WERI-Rb-1 (cell line): ENCODE measurements around the gene VAPA.

Experiments used
- DNase-seq: peaks from one replicate; pipeline ENCODE4 v3.0.0-alpha.2; 2020
- H3K27ac ChIP-seq: fragments of 250-450 bp; sonication (Bioruptor Pico); 2 replicates; pipeline ENCODE4 v1.5.1; 2020; ENCODE audit warnings: mild to moderate bottlenecking, moderate library complexity
- H3K27me3 ChIP-seq: fragments of 250-450 bp; sonication (Bioruptor Pico); 2 replicates; pipeline ENCODE4 v1.5.1; 2021; ENCODE audit warnings: mild to moderate bottlenecking, low read depth, moderate library complexity; ENCODE audit not compliant: insufficient read depth, severe bottlenecking
- H3K36me3 ChIP-seq: fragments of 250-450 bp; sonication (Bioruptor Pico); 2 replicates; pipeline ENCODE4 v1.5.1; 2020; ENCODE audit warnings: mild to moderate bottlenecking, moderate library complexity
- H3K4me3 ChIP-seq: 2 replicates; pipeline ENCODE4 v1.5.1; 2011; ENCODE audit warnings: low read depth, mild to moderate bottlenecking, control low read depth, low read length
- H3K9me3 ChIP-seq: fragments of 250-450 bp; sonication (Bioruptor Pico); 2 replicates; pipeline ENCODE4 v1.5.1; 2021; ENCODE audit warnings: mild to moderate bottlenecking, moderate library complexity; ENCODE audit not compliant: severe bottlenecking
- TF ChIP-seq, protein P1 (sequence below): IDR thresholded peaks from 2 replicates; pipeline ENCODE4 v1.5.1; 2011; ENCODE audit warnings: low read depth, mild to moderate bottlenecking, control low read depth, inconsistent platforms, low read length

VAPA gene

DNA sequence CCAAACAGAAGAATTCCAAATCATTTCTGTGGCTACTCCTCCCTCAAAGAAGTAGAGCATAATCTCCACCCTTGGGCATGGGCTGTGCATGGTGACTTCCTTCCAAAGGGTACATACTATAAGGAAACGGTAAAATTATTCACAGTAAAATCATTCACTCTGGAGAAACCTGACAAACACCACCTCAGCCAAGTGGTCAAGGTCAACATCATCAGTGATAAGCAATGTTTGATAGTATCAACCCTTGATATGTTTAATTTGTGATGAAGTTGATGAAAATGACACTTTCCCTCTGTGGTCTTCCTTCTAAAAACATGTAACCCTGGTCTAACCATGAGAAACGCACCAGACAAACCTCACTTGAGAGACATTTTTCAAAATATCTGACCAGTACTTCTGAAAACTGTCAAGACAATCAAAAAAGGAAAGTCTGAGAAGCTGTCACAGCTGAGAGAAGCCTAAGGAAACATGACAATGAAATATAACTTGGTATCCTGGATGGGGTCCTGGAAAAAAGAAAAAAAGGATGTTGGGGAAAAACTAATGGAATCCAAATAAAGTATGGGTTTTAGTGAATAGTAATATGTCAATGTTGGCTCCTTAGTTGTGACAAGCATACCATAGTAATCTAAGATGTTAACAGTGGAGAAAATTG, 37.5 kb upstream of the VAPA start:
- DNase-seq: no peak
- Histone ChIP-seq H3K36me3 (no peaks in the 10 kb centered on the region), H3K9me3 (no peaks in the 10 kb centered on the region), H3K27me3 (no peaks in the 10 kb centered on the region), H3K4me3 (no peak overlapping the region), H3K27ac (no peak overlapping the region)
- TF ChIP-seq, protein P1, sequence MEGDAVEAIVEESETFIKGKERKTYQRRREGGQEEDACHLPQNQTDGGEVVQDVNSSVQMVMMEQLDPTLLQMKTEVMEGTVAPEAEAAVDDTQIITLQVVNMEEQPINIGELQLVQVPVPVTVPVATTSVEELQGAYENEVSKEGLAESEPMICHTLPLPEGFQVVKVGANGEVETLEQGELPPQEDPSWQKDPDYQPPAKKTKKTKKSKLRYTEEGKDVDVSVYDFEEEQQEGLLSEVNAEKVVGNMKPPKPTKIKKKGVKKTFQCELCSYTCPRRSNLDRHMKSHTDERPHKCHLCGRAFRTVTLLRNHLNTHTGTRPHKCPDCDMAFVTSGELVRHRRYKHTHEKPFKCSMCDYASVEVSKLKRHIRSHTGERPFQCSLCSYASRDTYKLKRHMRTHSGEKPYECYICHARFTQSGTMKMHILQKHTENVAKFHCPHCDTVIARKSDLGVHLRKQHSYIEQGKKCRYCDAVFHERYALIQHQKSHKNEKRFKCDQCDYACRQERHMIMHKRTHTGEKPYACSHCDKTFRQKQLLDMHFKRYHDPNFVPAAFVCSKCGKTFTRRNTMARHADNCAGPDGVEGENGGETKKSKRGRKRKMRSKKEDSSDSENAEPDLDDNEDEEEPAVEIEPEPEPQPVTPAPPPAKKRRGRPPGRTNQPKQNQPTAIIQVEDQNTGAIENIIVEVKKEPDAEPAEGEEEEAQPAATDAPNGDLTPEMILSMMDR: no peak

DNA sequence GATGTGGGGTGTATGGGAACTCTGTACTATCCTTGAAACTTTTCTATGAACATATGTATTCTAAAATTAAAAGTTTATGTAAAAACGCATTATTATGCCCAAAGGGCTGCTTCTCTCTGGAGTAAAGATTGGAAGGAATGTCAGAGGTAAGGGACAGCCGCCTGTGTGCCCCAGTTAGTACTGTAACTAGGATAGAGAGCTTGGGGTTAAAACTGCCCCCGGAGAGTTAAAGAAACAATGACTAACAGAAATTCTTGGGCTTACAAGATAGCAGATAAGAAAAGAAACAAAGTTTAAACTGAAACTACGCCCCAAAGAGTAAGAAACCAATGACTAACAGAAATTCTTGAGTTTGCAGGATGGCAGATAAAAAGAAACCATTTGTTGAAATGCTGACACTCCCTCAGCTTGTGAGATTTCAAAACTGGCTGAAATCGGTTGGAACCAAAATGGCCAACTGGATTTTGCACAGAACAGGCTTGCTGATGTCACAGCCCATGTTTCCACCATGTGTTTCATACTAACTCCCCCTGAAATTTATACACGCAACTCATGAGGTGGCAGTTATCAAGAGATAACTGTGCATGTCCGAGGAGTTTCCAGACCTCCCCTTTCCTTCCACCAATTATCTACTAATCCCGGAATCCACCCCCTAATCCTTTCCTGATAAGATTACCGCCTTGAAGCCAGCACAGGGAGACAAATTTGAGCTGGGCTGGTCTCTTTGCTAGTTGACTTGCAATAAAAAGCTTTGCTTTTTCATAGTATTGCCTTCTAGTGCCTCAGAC, 36.8 kb upstream of the VAPA start:
- Histone ChIP-seq H3K4me3 (no peak overlapping the region), H3K9me3 (no peaks in the 10 kb centered on the region), H3K27ac (no peak overlapping the region)

GRCh38 chr18:9877655-9878014, 36.2 kb upstream of the VAPA start:
- TF ChIP-seq, protein P1: no peak
- H3K36me3 ChIP-seq: no peaks in the 10 kb centered on the region
- no peak overlapping the region for H3K27ac ChIP-seq
- no peaks in the 10 kb centered on the region for H3K9me3 ChIP-seq
- no peaks in the 10 kb centered on the region for H3K27me3 ChIP-seq
- no peak for DNase-seq
- H3K4me3 ChIP-seq: no peak overlapping the region

More for the DNA sequence above, 36.8 kb upstream of the VAPA start:
- TF ChIP-seq, protein P1: no peak
- Histone ChIP-seq H3K36me3 (no peaks in the 10 kb centered on the region), H3K27me3 (no peaks in the 10 kb centered on the region)
- peak; percentile 68 for DNase-seq

GRCh38 chr18:9878095-9878494, 35.7 kb upstream of the VAPA start:
- no peaks in the 10 kb centered on the region for H3K27me3 ChIP-seq
- H3K9me3 ChIP-seq: no peaks in the 10 kb centered on the region
- no peak for DNase-seq
- H3K4me3 ChIP-seq: no peak overlapping the region
- no peaks in the 10 kb centered on the region for H3K36me3 ChIP-seq
- TF ChIP-seq, protein P1: no peak
- H3K27ac ChIP-seq: no peak overlapping the region

GRCh38 chr18:9878783-9879242, 35.0 kb upstream of the VAPA start:
- Histone ChIP-seq H3K36me3 (no peaks in the 10 kb centered on the region), H3K27ac (no peak overlapping the region), H3K4me3 (no peak overlapping the region), H3K27me3 (no peaks in the 10 kb centered on the region), H3K9me3 (no peaks in the 10 kb centered on the region)
- DNase-seq: no peak
- TF ChIP-seq, protein P1: no peak
